Right ventricle myocardium superior (tissue), 1 donor: ENCODE results near the gene DUS1L. TPM values are rescaled to one million over a fixed set of nuclear protein-coding genes. Genes with fewer than 3 reads are reported as not detected.
A peak's percentile ranks its signal among the peaks of the same experiment; 100 is the strongest.

Experiments used
- ATAC-seq: fragments of 200-7000 bp; cut with Tn5 transposase; one replicate; pipeline ENCODE4 v1.9.1; 2020; ENCODE audit warnings: mild to moderate bottlenecking; ENCODE audit not compliant: poor library complexity
- DNase-seq: peaks from one replicate; pipeline ENCODE4 v3.0.0-alpha.2; 2020
- intact Hi-C: fragments of 100-400 bp; cut with DNase I; formaldehyde crosslinking; loops from one replicate; pipeline ENCODE4 v1.11.2; 2022
- total RNA-seq: library from RNA; stranded (reverse); fragmentation: NEBNext Ultra II Directional; extraction: Animal tissue kit (Norgen Biotek cat#: 25700); gene quantifications from one replicate; pipeline ENCODE4 v1.2.1, GENCODE V29; 2021
- donor health status: DM: no; HTN: yes; CAD: no; lungs with severe emphysema.

The DUS1L gene
- total RNA-seq, 1 donor from 2014 or later: 57.9 TPM

DNA sequence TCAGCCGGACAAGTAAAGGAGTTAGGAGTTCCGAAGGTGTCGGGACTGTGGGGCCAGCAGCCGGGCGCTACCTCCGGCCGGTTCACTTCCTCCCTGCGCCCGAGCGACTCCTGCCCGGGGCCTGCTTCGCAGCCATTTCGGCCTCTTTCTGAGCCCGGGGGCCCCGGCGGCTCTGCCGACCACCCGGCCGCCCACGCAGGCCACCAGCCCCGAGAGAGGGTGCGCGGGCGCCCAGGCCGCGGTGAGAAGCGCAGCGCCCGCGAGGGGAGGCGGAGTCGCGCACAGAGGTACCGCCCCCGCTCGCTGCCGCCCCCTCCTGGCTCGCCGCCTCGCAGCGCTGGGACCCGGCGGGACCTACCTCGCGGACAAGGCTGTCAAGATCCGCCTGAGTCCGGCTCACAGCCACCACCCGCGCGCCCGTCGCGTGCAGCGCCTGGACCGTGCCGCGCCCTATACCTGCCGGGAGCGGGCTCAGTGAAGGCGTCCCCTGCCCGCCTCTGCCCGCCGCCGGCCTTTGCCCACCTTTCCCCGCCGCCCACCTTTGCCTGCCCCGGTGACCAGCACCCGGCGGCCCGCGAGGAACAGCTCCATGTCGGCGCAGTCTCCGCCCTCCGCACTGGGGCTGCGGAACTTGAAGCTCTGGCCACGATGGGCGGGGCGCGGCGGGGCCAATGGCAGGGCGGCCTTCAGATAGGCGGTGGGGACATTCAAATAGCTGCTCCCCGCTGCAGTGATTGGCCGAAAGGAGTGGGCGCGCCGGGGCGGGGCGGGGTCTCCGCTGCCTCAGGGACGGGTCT is 28.3 kb downstream of the DUS1L start, which contains the start of gene DCXR:
Gene DCXR, minus strand, starts transcription at position 606 of the 797 bp plus-strand sequence. Its CDS starts 15 bp downstream, at position 591.
- ATAC-seq: peak; percentile 98
- peak; percentile 99 for DNase-seq
- intact Hi-C loops: loop anchor here (5.0 kb wide), 1 partner anchor 60 kb away; the partner anchor contains the start of gene FASN

DNA sequence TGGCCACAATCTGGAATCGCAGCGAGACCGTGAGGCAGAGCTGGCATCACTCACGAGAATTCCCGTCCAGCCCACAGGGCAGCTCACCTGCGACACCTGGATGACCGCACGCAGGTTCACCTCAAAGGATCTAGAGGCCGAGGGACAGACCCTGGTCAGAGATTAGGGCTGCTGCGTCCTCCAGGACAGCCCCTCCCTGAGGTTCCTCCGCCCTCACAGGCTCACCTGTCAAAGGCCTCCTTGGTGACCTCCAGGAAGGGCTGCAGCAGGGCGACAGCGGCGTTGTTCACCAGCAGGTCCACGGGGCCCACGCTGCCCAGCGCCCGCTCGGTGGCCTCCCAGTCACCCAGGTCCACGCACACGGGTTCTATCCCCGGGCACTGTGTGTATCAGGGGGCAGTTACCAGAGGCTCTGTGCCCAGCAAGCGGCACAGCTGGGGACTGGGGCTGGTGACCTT is 28.9 kb downstream of the DUS1L start:
- intact Hi-C loops: loop anchor here (5.0 kb wide), 1 partner anchor 61 kb away; the partner anchor contains the start of gene FASN
- DNase-seq (no peak), ATAC-seq (no peak)

DNA sequence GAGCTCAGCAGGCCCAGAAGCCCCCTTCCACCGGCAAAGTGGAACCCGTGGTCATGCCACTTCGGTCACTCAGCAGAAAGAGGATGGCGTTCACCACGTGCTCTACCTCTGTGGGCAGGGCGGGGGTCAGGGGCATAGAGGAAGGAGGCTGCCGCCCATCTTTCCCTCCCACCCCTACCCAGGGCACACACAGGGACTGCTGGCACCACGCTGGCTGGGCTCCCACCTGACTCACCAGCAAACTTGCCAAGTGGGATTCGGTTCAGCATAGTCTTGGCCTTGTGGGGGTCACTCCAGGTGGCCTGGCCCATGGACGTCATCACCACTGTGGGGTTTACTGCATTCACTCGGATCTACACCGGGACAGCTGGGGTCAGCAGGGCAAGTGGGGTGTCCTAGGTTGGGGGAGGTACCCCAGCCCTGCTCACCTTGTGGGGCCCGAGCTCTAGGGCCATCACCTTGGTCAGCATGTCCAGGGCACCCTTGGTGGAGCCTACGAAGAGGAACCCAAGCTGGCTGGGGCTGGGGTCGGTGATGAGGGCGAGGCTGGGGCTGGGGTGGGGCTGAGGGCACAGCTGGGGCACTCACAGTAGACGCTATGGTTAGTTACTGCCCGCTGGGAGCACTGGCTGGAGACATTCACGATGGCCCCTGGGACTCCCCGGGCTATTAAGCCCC is 29.5 kb downstream of the DUS1L start:
- intact Hi-C loops: loop anchor here (5.0 kb wide), 1 partner anchor 61 kb away; the partner anchor contains the start of gene FASN
- no peak for DNase-seq
- no peak for ATAC-seq

DNA sequence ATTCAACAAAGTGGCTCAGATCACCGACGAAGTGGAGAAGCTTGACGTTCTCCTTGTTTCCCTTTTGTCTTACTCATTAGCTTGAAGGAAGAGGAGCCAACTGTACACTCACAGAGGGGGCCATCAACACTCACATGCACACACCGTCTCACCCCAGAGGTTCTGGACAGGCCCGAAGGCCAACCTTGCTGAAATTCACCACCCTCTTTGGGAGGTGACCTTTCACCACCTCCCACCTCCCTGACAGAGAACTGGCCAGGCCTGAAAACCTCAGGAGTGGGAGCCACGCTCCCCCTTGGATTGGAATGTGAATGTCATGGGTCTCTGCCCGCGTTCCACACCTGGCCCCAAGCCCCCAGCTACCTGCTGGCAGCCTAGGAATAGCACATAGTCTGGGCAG is 30.1 kb downstream of the DUS1L start:
- intact Hi-C loops: loop anchor here (5.0 kb wide), 1 partner anchor 62 kb away; the partner anchor contains the start of gene FASN
- no peak for ATAC-seq
- DNase-seq: no peak

DNA sequence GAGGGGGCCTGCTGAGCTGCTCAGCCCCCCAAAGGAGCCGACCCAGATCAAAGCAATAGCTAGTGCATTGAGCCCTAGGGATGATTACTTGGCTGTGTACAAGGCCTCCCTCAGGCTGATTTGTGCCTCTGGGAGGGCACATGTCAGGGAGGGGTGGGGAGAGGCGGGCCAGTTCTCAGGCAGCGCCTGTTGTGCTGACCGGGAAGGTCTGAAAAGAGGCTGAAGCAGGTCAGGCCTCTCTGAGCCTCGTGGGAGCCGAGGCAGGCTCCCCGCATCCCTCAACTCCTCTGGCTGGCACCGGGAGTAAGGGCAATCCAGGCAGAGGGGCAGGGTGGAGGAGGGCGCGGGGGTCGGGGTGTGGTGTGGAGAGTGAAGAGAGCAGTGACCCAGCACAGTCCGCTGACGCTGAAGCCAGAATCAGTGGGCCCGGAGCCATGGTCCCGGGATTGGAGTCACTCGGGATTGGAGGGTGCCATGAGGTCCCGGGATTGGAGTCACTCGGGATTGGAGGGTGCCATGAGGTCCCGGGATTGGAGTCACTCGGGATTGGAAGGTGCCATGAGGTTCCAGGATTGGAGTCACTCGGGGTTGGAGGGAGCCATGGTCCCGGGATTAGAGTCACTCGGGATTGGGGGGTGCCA is 31.1 kb downstream of the DUS1L start:
- DNase-seq (no peak), ATAC-seq (no peak)
- intact Hi-C loops: loop anchor here (5.0 kb wide), 1 partner anchor 63 kb away; the partner anchor contains the start of gene FASN

DNA sequence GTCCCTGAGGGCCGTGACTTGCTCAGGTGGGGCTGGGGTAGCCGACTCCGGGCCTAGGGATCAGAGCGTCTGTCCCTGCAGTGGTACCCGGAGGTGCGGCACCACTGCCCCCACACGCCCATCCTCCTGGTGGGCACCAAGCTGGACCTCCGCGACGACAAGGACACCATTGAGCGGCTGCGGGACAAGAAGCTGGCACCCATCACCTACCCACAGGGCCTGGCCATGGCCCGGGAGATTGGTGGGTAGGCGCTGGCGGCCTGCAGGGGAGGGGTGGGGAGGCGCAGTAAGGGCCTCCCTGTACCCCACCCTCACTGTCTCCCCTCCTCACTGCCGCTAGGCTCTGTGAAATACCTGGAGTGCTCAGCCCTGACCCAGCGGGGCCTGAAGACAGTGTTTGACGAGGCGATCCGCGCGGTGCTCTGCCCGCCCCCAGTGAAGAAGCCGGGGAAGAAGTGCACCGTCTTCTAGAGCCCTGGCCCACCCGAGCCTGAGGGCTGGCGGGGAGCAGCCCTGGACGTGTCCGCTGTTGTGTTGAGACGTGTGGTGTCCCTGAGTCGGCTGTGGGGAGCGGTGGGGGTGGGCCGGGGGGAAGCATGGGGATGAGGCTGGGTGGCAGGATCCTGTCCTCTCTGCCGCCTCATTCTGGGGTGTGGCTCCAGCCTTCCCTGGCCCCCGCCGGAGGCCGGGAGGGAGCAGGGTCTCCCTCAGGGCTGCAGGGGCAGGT is 32.1 kb downstream of the DUS1L start:
- intact Hi-C loops: no loop called here
- no peak for DNase-seq
- no peak for ATAC-seq

DNA sequence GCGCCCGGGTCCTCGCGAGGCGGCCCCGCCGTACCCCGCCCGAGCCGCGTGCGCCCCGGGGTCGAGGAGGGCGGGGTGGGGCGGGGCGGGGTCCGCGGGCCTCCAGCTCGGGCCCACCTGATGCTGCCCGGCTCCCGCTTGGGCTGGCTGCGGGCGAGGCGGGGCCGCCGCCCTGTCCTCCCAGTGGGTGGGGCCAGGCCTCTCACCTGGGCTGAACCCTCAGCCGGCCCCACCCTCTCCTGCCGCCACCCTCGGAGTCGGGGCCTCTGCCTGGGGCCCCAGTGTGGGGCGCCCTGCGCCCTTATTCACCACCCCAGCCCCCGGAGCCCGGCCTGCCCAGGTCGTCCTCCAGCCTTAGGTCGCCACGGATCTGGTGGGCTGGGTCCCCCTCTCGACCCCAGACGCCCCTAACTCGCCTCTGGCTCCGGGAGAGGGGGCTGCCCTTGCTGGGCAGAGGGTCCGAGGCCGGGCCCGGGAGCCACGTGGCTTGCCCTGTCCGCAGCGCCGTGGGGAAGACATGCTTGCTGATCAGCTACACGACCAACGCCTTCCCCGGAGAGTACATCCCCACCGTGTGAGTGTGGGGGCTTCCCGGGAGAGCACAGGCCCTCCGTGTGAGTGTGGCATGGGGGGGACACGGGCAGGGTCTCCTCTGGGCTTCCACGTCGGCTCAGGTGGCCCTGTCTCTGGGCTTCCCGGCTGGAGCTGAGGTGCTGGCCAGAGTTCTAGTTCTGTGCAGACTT is 33.5 kb downstream of the DUS1L start:
- intact Hi-C loops: no loop called here
- no peak for ATAC-seq
- no peak for DNase-seq

DNA sequence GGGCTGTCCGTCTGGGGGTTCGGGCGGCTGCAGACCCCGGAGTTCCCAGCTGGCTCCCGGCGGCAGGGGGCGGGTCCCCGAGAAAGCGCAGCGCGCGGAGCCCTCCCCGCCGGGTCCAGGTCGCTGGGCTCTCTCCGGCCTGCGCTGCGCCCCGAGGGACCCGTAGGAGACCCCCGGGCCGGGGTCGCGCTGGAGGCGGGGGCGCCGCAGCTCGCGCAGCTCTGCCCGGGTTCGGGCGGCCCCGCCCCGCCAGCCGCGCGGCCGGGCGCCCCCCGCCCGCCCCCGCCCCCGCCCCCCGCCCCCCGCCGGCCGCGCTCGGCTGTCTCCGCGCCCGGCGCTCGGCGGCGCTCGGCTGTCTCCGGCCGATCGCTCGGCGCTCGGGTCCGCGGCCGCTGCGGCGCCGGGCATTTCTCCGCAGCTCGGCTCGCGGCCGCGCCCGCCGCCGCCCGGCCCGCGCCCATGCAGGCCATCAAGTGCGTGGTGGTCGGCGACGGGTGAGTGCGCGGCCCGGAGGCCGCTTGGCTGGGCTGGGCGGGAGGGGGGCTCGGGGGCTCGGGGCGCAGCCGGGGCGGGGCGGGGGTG is 34.2 kb downstream of the DUS1L start, which contains the start of gene RAC3:
Gene RAC3, plus strand, starts transcription at position 376 of the 582 bp plus-strand sequence. Its CDS starts 84 bp downstream, at position 460.
- intact Hi-C loops: no loop called here
- DNase-seq: no peak
- ATAC-seq: no peak

DNA sequence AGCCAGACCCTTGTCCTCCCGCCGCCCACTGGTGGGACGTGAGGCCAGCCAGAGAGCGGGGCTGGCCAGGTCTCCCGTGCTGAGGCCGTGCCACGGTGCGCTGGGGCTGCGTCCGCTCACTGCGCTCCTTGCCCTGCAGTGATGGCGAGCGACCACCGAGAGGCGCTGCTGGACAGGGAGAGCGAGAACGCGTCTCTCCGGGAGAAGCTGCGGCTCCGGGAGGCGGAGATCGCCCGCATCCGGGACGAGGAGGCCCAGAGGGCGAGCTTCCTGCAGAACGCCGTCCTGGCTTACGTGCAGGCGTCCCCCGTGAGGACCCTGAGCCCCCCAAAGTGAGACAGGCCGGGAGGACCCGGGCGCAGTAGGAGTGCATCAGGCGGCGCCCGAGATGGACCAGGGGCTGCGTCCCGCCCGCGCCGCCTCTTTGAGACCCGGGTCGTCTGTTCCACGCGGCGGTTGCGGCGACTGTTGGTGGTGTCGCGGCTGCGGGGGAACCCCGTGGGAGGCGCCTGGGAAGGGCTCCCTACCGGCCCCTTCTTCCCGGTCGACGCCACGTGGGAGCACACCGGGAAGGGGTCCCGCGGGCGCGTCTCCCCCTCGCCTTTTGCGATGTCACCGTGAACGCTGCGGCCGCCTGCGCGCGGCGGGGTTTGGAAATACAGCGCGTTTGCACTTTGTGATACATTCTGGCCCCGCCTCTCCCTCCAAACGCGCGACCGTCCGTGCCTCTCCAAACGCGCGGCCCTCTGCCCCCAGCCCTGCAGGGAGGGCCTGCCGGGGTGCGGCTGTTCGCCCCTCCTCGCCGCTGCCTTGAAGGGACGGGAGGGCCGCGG is 34.9 kb downstream of the DUS1L start:
- intact Hi-C loops: no loop called here
- ATAC-seq: peak; percentile 92
- DNase-seq: peak; percentile 90

DNA sequence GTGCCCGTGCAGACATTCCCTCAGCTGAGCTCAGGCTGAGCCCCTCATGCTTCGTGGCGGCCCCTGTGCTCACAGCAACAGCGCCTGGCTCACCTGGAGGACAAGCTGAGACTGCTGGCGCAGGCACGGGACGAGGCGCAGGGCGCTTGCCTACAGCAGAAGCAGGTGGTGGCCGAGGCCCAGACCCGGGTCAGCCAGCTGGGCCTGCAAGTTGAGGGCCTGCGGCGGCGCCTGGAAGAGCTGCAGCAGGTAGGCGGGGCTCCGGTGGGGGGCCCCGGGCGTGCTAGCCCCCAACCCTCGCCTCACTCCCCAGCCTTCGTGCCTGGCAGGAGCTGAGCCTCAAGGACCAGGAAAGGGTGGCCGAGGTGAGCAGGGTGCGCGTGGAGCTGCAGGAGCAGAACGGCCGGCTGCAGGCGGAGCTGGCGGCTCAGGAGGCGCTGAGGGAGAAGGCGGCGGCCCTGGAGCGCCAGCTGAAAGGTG is 35.6 kb downstream of the DUS1L start:
- no peak for DNase-seq
- peak; percentile 1 for ATAC-seq
- intact Hi-C loops: loop anchor here (2.0 kb wide), 1 partner anchor 125 kb away; no protein-coding TSS in a partner anchor

DNA sequence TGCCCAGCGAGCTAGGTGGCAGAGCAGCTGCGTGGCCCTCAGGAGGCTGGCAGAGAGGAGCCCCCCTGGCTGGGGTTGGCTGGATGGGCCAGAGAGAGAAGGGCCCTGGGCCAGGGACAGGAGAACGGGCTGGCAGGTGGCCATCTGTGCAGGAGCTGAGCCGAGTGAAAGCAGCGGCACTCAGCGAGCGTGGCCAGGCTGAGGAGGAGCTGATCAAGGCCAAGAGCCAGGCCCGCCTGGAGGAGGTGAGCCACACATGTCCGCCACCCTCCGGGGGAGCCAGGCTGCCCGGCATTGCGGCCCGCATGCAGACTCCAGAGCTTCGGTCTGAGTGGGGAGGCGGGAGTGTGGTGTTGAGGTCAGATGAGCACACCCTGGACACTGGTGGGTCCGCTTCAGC is 36.2 kb downstream of the DUS1L start:
- DNase-seq (peak; percentile 76), ATAC-seq (peak; percentile 55)
- intact Hi-C loops: loop anchor here (2.0 kb wide), 1 partner anchor 125 kb away; no protein-coding TSS in a partner anchor

DNA sequence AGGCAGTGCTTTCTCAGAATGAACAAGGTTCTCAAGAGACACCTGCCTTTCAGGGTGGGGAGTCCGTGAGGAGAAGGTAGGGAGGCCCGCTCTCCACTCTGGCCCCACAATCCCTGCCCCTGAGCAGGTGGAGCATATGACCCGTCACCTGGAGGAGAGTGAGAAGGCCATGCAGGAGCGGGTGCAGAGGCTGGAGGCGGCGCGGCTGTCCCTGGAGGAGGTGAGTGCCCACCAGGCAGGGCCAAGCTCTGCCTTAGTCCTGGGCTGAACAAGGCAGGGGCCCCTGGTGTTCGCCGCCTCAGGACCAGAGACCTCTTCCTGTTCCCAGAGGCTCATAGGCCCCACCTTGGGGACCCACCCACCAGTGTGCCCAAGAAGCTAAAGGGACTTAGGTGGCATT is 36.6 kb downstream of the DUS1L start:
- no peak for ATAC-seq
- DNase-seq: no peak
- intact Hi-C loops: loop anchor here (2.0 kb wide), 1 partner anchor 126 kb away; no protein-coding TSS in a partner anchor

DNA sequence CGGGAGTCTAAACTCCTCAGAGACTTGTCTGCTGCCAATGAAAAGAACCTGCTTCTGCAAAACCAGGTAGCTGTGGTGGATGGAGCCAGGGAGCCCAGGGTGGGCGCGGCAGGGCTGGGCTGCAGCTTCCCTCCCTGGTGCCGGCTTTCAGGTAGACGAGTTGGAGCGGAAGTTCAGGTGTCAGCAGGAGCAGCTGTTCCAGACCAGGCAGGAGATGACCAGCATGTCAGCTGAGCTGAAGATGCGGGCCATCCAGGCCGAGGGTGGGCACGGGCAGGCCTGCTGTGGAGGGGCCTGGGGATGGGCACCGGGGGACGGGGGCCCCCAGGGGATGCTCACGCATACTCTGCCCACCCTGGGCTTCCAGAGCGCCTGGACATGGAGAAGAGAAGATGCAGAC is 37.4 kb downstream of the DUS1L start:
- ATAC-seq: no peak
- intact Hi-C loops: loop anchor here (2.0 kb wide), 1 partner anchor 127 kb away; no protein-coding TSS in a partner anchor
- no peak for DNase-seq

DNA sequence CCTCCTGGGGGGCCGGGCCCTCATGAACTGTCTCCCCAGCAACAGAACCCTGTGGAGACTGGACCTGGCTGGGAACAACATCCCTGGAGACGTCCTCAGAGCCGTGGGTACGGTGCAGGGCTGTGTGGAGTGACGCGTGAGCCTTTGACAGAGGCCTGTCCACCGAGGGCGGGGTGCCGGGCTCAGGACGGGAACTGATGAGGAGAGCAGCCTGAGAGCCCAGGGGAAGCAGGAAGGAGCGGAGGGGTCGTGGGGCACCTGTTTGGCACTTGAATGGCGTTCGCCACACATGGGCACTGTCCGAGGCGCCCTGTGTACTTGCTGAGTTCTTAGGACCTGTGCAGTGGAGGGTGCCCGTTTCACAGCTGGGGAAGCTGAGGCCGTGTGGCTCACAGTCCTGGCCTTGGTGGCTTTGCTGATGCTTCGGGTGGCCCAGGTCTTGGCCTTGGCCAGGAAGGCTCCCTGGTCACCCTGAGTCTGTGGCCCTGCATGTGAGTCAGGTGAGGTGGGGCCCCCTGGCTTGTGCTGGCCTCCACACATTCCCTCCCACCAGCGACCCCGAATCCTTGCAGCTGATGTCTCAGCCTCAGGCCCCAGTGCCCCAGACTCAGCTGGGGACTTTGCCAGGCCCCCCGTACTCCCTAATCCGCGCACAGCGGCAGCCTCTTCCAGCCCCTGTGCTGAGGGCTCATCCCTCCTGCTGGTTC is 40.0 kb downstream of the DUS1L start:
- intact Hi-C loops: no loop called here
- no peak for ATAC-seq
- DNase-seq: no peak

DNA sequence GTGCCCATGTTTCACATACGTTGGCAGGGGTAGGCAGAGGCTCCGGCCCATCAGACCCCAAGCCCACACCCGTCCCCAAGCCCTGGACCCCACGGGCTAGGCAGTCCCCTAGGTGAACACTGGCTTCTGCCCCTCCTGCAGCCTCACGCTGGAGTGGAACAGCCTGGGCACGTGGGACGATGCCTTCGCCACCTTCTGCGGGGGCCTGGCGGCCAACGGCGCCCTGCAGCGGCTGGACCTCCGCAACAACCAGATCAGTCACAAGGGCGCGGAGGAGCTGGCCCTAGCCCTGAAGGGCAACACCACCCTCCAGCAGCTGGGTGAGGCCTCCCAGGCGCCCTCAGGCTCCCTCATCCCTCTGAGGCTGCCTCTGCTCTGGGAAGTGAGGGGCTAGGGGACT is 40.7 kb downstream of the DUS1L start:
- ATAC-seq: no peak
- no peak for DNase-seq
- intact Hi-C loops: no loop called here
